Duodenal mucosa (tissue), 2 donors: ENCODE data around the gene ACAT2.
"Not testable (repeated sequence)": the region's sequence is repeated elsewhere in the genome, so short reads cannot be mapped to it uniquely, and the experiment has no call there.

Experiments
- H3K27ac ChIP-seq: one replicate; pipeline ENCODE4 v1.7.0; 2013; ENCODE audit warnings: low read depth, low read length
- H3K27me3 ChIP-seq, 2 donors: one replicate each; pipeline ENCODE4 v1.7.0; 2013; ENCODE audit warnings: low read length in 2 of 2, control low read depth in 1 of 2; ENCODE audit not compliant: insufficient read depth in 2 of 2, control insufficient read depth in 1 of 2
- H3K36me3 ChIP-seq, 2 donors: one replicate each; pipeline ENCODE4 v1.7.0; 2013; ENCODE audit warnings: low read length in 2 of 2, control low read depth in 1 of 2; ENCODE audit not compliant: insufficient read depth in 2 of 2, control insufficient read depth in 1 of 2
- H3K4me1 ChIP-seq, 2 donors: one replicate each; pipeline ENCODE4 v1.7.0; 2013; ENCODE audit warnings: low read length in 2 of 2, control low read depth in 1 of 2; ENCODE audit not compliant: insufficient read depth in 2 of 2, control insufficient read depth in 1 of 2
- H3K4me3 ChIP-seq, 2 donors: one replicate each; pipeline ENCODE4 v1.7.0; 2013; ENCODE audit warnings: low read length in 2 of 2, low read depth in 1 of 2
- H3K9ac ChIP-seq, 2 donors: one replicate each; pipeline ENCODE4 v1.7.0; 2013; ENCODE audit warnings: low read length in 2 of 2, low read depth in 1 of 2
- H3K9me3 ChIP-seq, 2 donors: one replicate each; pipeline ENCODE4 v1.7.0; 2013; ENCODE audit warnings: low read length in 2 of 2, control low read depth in 1 of 2; ENCODE audit not compliant: control insufficient read depth in 1 of 2

Gene ACAT2

GRCh38 chr6:159806021-159806458 is 44.2 kb downstream of the ACAT2 start:
- peaks cover 4 to 5% of the 10 kb centered on the region in 2 donors for H3K4me1 ChIP-seq
- no peaks in the 10 kb centered on the region for H3K27me3 ChIP-seq
- no peak overlapping the region for H3K27ac ChIP-seq
- H3K4me3 ChIP-seq: no peak overlapping the region
- H3K36me3 ChIP-seq: no peaks in the 10 kb centered on the region
- H3K9ac ChIP-seq: no peak overlapping the region
- no peaks in the 10 kb centered on the region for H3K9me3 ChIP-seq

GRCh38 chr6:159807150-159807858 is 45.5 kb downstream of the ACAT2 start:
- Histone ChIP-seq H3K27ac (no peak overlapping the region), H3K9me3 (no peaks in the 10 kb centered on the region), H3K27me3 (no peaks in the 10 kb centered on the region), H3K4me3 (no peak overlapping the region), H3K36me3 (no peaks in the 10 kb centered on the region), H3K4me1 (peaks cover 4 to 5% of the 10 kb centered on the region in 2 donors), H3K9ac (no peak overlapping the region)

- Histone ChIP-seq H3K4me1 (peaks cover 4 to 5% of the 10 kb centered on the region in 2 donors), H3K9ac (no peak overlapping the region), H3K27me3 (no peaks in the 10 kb centered on the region), H3K36me3 (no peaks in the 10 kb centered on the region), H3K27ac (no peak overlapping the region), H3K4me3 (no peak overlapping the region), H3K9me3 (no peaks in the 10 kb centered on the region)
Observed at GRCh38 chr6:159808647-159809046, 46.8 kb downstream of the ACAT2 start.

DNA sequence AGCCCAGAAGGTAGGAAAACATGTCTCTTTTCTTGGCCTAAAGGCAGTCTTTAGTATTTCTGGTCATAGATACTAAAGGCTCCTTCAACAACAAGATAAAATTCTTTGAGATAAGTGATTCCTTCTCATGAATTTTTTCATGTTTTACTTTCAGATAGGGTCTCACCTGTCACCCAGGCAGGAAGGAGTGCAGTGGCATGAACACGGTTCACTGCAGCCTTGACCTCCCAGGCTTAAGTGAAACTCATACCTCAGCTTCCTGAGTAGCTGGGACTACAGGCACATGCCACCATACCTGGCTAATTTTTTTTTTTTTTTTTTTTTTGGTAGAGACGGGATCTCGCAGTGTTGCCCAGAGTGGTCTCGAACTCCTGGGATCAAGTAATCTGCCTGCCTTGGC is 47.3 kb downstream of the ACAT2 start:
- peaks cover 4 to 5% of the 10 kb centered on the region in 2 donors for H3K4me1 ChIP-seq
- no peak overlapping the region for H3K4me3 ChIP-seq
- H3K9me3 ChIP-seq: no peaks in the 10 kb centered on the region
- H3K27me3 ChIP-seq: no peaks in the 10 kb centered on the region
- no peak overlapping the region for H3K27ac ChIP-seq
- H3K9ac ChIP-seq: no peak overlapping the region
- no peaks in the 10 kb centered on the region for H3K36me3 ChIP-seq

DNA sequence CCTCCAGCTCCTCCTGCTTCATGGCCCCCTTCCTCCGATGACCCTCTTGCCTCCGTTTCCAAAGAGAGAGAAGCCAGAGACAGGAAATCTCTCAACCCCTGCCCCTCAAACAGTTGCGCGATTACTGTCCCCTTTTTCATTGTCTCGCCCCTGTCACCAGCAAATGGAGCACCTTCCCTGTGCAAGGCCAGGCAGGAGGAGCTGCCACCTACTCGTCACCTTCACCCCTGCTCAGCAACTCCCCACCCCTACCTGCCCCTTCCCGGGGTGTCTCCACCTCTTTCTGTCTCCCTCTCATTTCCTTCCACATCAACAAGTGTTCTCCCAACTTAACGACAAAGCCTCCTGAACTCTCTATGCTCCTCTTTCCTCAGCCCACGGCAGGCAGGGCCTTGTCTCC is 51.9 kb downstream of the ACAT2 start:
- Histone ChIP-seq H3K27ac (no peak overlapping the region), H3K4me3 (no peak overlapping the region), H3K9me3 (no peaks in the 10 kb centered on the region), H3K27me3 (no peaks in the 10 kb centered on the region), H3K9ac (no peak overlapping the region), H3K36me3 (no peaks in the 10 kb centered on the region), H3K4me1 (no peaks in the 10 kb centered on the region)

DNA sequence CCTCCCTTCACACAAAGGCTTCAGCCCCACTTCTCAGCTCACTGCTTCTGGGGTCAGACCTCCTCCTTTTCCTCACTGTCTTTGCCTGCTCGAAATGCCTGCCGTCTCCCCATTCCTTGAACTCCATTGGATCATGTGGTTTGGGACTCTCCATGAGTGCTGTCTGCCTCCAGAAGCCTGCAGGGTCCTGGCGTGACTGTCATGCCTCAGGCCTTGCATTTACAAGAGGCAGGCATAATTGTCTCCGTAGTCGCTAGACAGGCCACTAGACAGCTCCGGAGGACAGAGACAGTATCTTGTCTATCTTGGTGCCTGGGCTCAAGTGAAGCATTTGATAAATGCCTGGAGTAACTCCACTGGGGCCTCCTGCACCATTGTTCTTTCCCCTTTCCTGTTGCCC is 53.6 kb downstream of the ACAT2 start:
- Histone ChIP-seq H3K27me3 (no peaks in the 10 kb centered on the region), H3K36me3 (no peaks in the 10 kb centered on the region), H3K27ac (no peak overlapping the region), H3K4me3 (no peak overlapping the region), H3K4me1 (no peaks in the 10 kb centered on the region), H3K9me3 (no peaks in the 10 kb centered on the region), H3K9ac (no peak overlapping the region)

DNA sequence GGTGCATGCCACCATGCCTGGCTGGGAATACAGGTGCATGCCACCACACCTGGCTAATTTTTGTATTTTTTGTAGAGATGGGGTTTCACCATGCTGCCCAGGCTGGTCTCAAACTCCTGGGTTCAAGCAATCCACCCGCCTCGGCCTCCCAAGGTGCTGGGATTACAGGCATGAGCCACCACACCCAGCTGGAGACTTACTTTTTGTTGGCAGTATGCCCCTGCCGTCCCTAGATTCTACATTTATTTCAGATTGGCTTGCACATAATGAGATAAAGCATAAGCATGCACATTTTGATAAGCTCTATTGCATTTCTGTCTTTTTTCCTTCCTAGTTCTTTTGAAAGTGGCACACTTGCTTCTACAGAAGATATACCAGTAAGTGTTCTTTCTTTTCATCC is 54.9 kb downstream of the ACAT2 start:
- not testable (repeated sequence) for H3K9me3 ChIP-seq, H3K4me1 ChIP-seq, H3K36me3 ChIP-seq, H3K4me3 ChIP-seq, H3K9ac ChIP-seq, H3K27ac ChIP-seq, H3K27me3 ChIP-seq

DNA sequence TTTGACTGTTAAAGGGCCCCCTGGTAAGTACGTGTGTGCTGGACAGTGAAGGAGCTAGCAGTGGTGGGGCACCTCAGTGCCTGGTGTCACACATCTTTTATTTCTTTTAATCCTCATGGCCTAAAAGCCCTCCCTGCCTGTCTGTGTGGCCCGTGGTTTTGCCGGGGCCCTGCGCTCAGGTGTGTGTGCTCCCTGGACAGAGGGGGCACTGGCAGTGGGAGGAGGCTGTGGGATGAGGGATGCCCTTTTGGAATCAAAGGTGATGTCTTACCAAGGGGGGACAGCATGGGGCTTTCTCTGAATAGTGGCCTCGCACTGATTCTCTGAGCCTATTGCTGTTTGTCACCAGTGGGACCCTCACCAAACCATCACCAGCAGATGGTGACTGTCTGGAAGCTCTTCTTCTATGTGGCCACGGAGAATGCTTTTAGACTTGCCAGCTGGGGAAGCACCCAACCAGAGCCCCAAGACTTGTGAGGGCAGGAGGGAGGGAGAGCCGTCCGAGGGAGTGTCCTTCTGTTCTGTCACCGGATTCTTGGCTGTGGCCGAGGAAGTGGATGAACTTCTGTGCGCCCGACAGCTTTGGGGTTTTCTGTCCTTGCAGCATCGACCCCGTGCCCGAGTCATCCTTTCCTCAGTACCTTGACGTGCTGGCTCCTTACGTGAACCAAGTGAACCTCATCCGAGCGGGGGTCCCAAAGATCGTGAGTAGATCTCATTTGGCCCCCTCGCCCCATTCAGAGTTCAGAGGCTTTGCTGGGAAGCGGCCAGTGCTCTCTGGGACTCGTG is 56.3 kb downstream of the ACAT2 start:
- Histone ChIP-seq H3K9ac (no peak overlapping the region), H3K4me3 (no peak overlapping the region), H3K9me3 (no peaks in the 10 kb centered on the region), H3K27ac (no peak overlapping the region), H3K27me3 (no peaks in the 10 kb centered on the region), H3K36me3 (no peaks in the 10 kb centered on the region), H3K4me1 (no peaks in the 10 kb centered on the region)

GRCh38 chr6:159819098-159819497 is 57.3 kb downstream of the ACAT2 start:
- H3K27me3 ChIP-seq: no peaks in the 10 kb centered on the region
- no peaks in the 10 kb centered on the region for H3K9me3 ChIP-seq
- H3K9ac ChIP-seq: no peak overlapping the region
- no peak overlapping the region for H3K27ac ChIP-seq
- H3K4me3 ChIP-seq: no peak overlapping the region
- H3K36me3 ChIP-seq: no peaks in the 10 kb centered on the region
- H3K4me1 ChIP-seq: no peaks in the 10 kb centered on the region

GRCh38 chr6:159819932-159820640 is 58.2 kb downstream of the ACAT2 start:
- Histone ChIP-seq H3K36me3 (no peaks in the 10 kb centered on the region), H3K4me3 (peak overlapping the region in 1 of 2 donors; percentile 36), H3K27ac (no peak overlapping the region), H3K27me3 (no peaks in the 10 kb centered on the region), H3K9me3 (no peaks in the 10 kb centered on the region), H3K4me1 (no peaks in the 10 kb centered on the region), H3K9ac (no peak overlapping the region)
